DMS114 treated with DMSO at 0.1 percent for 48 hours (cell line): ENCODE measurements around the gene AIRE.
"Not testable (repeated sequence)": the region's sequence is repeated elsewhere in the genome, so short reads cannot be mapped to it uniquely, and the experiment has no call there.

Experiments used
- DNase-seq: peaks from one replicate; lab custom pipeline; 2025; ENCODE audit not compliant: unreplicated experiment; lab: John Stamatoyannopoulos, UW

AIRE gene

GRCh38 chr21:44334329-44335030, 48.8 kb downstream of the AIRE start:
- no peak for DNase-seq

GRCh38 chr21:44335266-44336059, 49.8 kb downstream of the AIRE start:
- no peak for DNase-seq

DNA sequence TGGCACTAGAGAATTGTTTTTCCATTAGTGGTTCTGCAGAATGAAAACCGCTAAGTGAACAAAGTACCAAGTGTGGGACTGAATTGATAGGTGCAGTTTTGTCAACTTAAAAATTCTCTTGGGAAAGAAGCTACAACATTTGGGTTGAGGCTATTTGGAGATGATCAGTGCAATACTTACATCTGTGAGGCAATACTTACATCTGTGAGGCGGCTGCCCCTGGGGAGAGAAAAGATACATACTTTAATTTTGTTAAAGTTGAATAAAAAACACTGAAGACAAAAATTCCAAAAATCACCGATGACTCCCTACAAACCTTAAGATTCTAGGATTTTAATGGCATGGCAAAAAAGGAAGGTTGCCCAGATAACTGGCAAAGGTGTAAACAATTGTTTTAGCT, 51.8 kb downstream of the AIRE start:
- no peak for DNase-seq

- peak; percentile 5 for DNase-seq
Measured at GRCh38 chr21:44337941-44338895, 52.5 kb downstream of the AIRE start.

GRCh38 chr21:44338971-44339910, 53.6 kb downstream of the AIRE start, which contains the start of gene CFAP410:
Gene CFAP410, minus strand, starts transcription at chr21:44339390. Its CDS starts 196 bp downstream, at chr21:44339194.
- peak; percentile 76 for DNase-seq

GRCh38 chr21:44341726-44342458, 56.2 kb downstream of the AIRE start:
- not testable (repeated sequence) for DNase-seq

DNA sequence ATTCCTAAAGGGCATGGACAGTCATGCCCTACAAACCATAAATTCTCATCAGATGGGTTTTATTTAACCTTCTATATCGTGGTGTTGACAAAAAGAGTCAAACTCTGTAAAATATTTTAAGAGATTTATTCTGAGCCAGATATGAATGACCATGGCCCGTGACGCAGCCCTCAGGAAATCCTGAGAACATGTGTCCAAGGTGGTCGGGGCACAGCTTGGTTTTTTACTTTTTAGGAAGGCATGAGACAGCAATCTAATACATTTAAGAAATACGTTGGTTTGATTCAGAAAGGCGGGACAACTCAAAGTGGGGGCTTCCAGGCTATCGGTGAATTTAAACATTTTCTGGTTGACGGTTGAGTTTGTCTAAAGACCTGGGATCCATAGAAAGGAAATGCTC, 57.3 kb downstream of the AIRE start:
- not testable (repeated sequence) for DNase-seq

DNA sequence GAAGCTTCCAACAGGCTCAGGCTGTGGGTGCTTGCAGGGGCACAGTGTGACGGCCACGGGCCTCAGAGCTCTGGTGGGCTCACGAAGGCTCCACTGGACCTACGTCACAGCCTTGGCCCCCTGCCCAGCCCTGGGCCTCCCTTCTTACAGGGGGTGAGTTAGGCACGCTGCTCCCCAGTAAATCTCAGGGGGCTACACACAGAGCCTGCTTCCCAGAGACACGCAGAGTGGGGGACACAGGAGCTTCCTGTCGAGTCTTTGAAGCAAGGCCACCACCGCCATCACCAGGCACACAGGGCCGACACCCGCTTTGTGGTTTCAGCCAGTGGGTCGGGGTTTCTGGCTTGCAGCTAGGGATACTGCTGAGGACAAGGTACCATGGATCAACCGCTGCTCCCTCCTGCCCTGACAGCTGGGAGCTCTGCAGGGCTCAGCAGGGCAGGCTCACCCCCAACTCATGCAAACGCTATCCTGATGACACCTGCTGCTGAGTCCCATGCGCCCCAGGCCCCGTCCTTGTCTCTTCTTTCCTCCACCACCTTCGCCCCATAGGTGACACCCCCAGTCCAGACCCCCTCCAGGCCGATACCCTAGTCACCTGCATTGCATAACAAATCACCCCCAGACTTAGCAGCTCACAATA, 59.0 kb downstream of the AIRE start:
- DNase-seq = no peak

DNA sequence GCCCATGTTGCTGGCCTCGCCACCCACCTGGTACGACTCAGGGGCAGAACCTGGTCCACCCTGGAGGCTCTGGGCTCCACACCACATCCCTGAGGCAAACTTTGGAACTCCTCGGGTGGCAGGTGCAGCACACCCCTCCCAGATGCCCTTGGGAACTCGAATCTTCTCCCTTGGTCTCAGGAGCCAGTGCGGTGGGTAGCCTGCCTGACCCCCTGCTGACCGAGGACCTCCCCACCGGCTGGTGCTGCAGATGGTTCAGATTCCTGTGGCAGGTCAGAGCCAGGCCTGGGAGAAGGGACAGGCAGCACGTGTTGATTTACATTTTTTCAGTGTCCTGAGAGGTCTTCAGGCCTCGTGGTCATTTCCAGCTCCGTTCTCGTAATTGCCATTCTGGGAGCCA, 59.8 kb downstream of the AIRE start:
- DNase-seq = no peak

- no peak for DNase-seq
Measured at GRCh38 chr21:44347911-44348451, 62.3 kb downstream of the AIRE start.
